ENCODE data around the gene TOPORS.

The TOPORS gene

DNA sequence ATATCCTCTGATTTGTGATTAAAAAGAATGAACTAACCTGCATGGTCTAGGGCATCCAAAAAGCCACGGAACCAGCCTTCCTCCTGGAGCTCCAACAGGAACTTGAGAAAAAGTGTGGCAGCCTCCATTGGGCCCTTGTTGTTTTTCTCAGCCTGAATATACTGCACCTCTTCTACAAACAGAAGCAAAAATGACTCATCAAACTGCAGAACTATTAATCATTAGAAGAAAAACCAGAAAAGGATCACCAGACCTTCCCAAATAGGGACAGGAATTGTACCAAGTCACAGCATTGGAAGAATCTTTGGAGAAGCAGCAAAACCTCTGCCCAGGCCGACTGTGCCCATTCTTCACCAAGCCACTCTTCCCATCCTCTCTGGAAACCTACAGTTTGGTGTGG, 51.6 kb downstream of the TOPORS start:
- DNase-seq: no peak

DNA sequence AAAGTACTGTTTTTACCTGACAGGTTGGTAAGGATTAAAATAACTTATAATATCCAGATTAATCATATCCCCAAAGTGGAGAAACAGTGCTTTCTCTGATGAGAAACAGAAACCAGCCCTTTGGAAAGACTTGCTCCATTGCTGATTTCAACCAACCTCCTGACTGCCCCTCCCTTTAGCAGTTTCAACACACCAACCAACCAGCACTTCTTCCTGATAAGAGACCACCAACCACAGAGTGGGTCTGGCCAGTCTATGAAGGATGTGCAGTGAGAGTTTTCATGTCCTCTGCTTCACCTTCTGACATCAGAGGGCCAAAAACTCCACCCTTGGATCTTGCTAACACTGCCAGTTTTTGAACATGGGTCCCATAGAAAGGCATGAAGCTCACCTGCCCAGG, 54.5 kb downstream of the TOPORS start:
- DNase-seq: no peak

- no peak for DNase-seq
These were observed 61.8 kb downstream of the TOPORS start for GRCh38 chr9:32490601-32491000.
